ENCODE measurements around the gene IQGAP3. TPM values are rescaled to one million over a fixed set of nuclear protein-coding genes. Genes with fewer than 3 reads are reported as not detected.
"Not testable (repeated sequence)": the region's sequence is repeated elsewhere in the genome, so short reads cannot be mapped to it uniquely, and the experiment has no call there.

IQGAP3 gene
- total RNA-seq, 1 donor from 2014 or later: 13.1 TPM

- TF ChIP-seq CTCF (IDR thresholded peaks at IDR 0.05; ENCODE audit: unreplicated experiment): no peak
- peaks cover 3% of the 10 kb centered on the region for H3K27me3 Mint-ChIP-seq (ENCODE audit: unreplicated experiment)
- no peak overlapping the region for H3K27ac Mint-ChIP-seq (ENCODE audit: unreplicated experiment)
- H3K4me1 Mint-ChIP-seq (ENCODE audit: unreplicated experiment): peaks cover 17% of the 10 kb centered on the region
- H3K36me3 Mint-ChIP-seq (ENCODE audit: low read depth, unreplicated experiment): no peaks in the 10 kb centered on the region
- no peaks in the 10 kb centered on the region for H3K9me3 Mint-ChIP-seq (ENCODE audit: unreplicated experiment)
- H3K4me3 Mint-ChIP-seq (ENCODE audit: unreplicated experiment): no peak overlapping the region
- DNase-seq (ENCODE audit: low spot score): no peak
Observed at GRCh38 chr1:156612666-156613065, 40.3 kb upstream of the IQGAP3 start.

GRCh38 chr1:156610072-156610471, 37.7 kb upstream of the IQGAP3 start:
- not testable (repeated sequence) for H3K9me3 Mint-ChIP-seq (ENCODE audit: unreplicated experiment)

GRCh38 chr1:156608981-156609380, 36.6 kb upstream of the IQGAP3 start:
- Mint-ChIP-seq H3K4me3 (ENCODE audit: unreplicated experiment) (no peak overlapping the region), H3K4me1 (ENCODE audit: unreplicated experiment) (peaks cover 9% of the 10 kb centered on the region), H3K27me3 (ENCODE audit: unreplicated experiment) (no peaks in the 10 kb centered on the region), H3K9me3 (ENCODE audit: unreplicated experiment) (no peaks in the 10 kb centered on the region), H3K27ac (ENCODE audit: unreplicated experiment) (no peak overlapping the region), H3K36me3 (ENCODE audit: low read depth, unreplicated experiment) (no peaks in the 10 kb centered on the region)
- peak; percentile 58 for DNase-seq (ENCODE audit: low spot score)
- TF ChIP-seq CTCF (IDR thresholded peaks at IDR 0.05; ENCODE audit: unreplicated experiment): peak; percentile 73

More at GRCh38 chr1:156610072-156610471, 37.7 kb upstream of the IQGAP3 start:
- not testable (repeated sequence) for H3K4me3 Mint-ChIP-seq (ENCODE audit: unreplicated experiment); DNase-seq (ENCODE audit: low spot score); H3K27ac Mint-ChIP-seq (ENCODE audit: unreplicated experiment); H3K4me1 Mint-ChIP-seq (ENCODE audit: unreplicated experiment); H3K36me3 Mint-ChIP-seq (ENCODE audit: low read depth, unreplicated experiment); H3K27me3 Mint-ChIP-seq (ENCODE audit: unreplicated experiment)

- no peak overlapping the region for H3K4me3 Mint-ChIP-seq (ENCODE audit: unreplicated experiment)
- TF ChIP-seq CTCF (IDR thresholded peaks at IDR 0.05; ENCODE audit: unreplicated experiment): no peak
- peak; percentile 66 for DNase-seq (ENCODE audit: low spot score)
- H3K27ac Mint-ChIP-seq (ENCODE audit: unreplicated experiment): no peak overlapping the region
- H3K4me1 Mint-ChIP-seq (ENCODE audit: unreplicated experiment): peaks cover 9% of the 10 kb centered on the region
- H3K36me3 Mint-ChIP-seq (ENCODE audit: low read depth, unreplicated experiment): no peaks in the 10 kb centered on the region
- no peaks in the 10 kb centered on the region for H3K27me3 Mint-ChIP-seq (ENCODE audit: unreplicated experiment)
- no peaks in the 10 kb centered on the region for H3K9me3 Mint-ChIP-seq (ENCODE audit: unreplicated experiment)
Observed at GRCh38 chr1:156608036-156608674, 35.8 kb upstream of the IQGAP3 start.

GRCh38 chr1:156607344-156607743, 35.0 kb upstream of the IQGAP3 start:
- not testable (repeated sequence) for H3K4me1 Mint-ChIP-seq (ENCODE audit: unreplicated experiment); H3K4me3 Mint-ChIP-seq (ENCODE audit: unreplicated experiment); DNase-seq (ENCODE audit: low spot score); H3K9me3 Mint-ChIP-seq (ENCODE audit: unreplicated experiment); H3K27ac Mint-ChIP-seq (ENCODE audit: unreplicated experiment); H3K27me3 Mint-ChIP-seq (ENCODE audit: unreplicated experiment); H3K36me3 Mint-ChIP-seq (ENCODE audit: low read depth, unreplicated experiment)

GRCh38 chr1:156602557-156602993, 30.2 kb upstream of the IQGAP3 start:
- Mint-ChIP-seq H3K27ac (ENCODE audit: unreplicated experiment) (peak overlapping the region; percentile 30), H3K27me3 (ENCODE audit: unreplicated experiment) (peaks cover 3% of the 10 kb centered on the region), H3K36me3 (ENCODE audit: low read depth, unreplicated experiment) (no peaks in the 10 kb centered on the region), H3K4me1 (ENCODE audit: unreplicated experiment) (peaks cover 20% of the 10 kb centered on the region), H3K9me3 (ENCODE audit: unreplicated experiment) (no peaks in the 10 kb centered on the region), H3K4me3 (ENCODE audit: unreplicated experiment) (no peak overlapping the region)
- no peak for DNase-seq (ENCODE audit: low spot score)
- TF ChIP-seq CTCF (IDR thresholded peaks at IDR 0.05; ENCODE audit: unreplicated experiment): peak; percentile 21
